Jurkat, Clone E6-1 (cell line): ENCODE measurements around the gene CCDC200. TPM values are rescaled to one million over a fixed set of nuclear protein-coding genes. Genes with fewer than 3 reads are reported as not detected.
"Not testable (repeated sequence)": the region's sequence is repeated elsewhere in the genome, so short reads cannot be mapped to it uniquely, and the experiment has no call there.

ENCODE experiments used
- DNase-seq: peaks from one replicate; pipeline ENCODE4 v3.0.0-alpha.2; 2011; ENCODE audit warnings: low read depth, low spot score
- H3K4me3 ChIP-seq: 2 replicates; pipeline ENCODE4 v1.5.1; 2011; ENCODE audit warnings: mild to moderate bottlenecking, low read length, control low read depth, moderate library complexity
- polyA plus RNA-seq: library from polyadenylated mRNA; unstranded; fragments of >200 nt; gene quantifications from one replicate; pipeline ENCODE4 v1.2.1, GENCODE V29; 2012; ENCODE audit warnings: missing spikeins; ENCODE audit not compliant: insufficient read length, insufficient read depth

CCDC200 gene
- not detected for polyA plus RNA-seq

- H3K4me3 ChIP-seq, DNase-seq: not testable (repeated sequence)
These were observed at the start of gene CCDC200 for GRCh38 chr17:43228020-43228782. Gene CCDC200 (minus strand): TSS chr17:43228623. CDS start chr17:43228554, 69 bp downstream.

GRCh38 chr17:43272914-43273313 is 44.5 kb upstream of the CCDC200 start:
- DNase-seq, H3K4me3 ChIP-seq: not testable (repeated sequence)

GRCh38 chr17:43272483-43272882 is 44.1 kb upstream of the CCDC200 start:
- DNase-seq, H3K4me3 ChIP-seq: not testable (repeated sequence)

GRCh38 chr17:43270552-43271504 is 42.4 kb upstream of the CCDC200 start:
- DNase-seq, H3K4me3 ChIP-seq: not testable (repeated sequence)

GRCh38 chr17:43246456-43246855 is 18.0 kb upstream of the CCDC200 start:
- DNase-seq, H3K4me3 ChIP-seq: not testable (repeated sequence)

- DNase-seq, result not testable (repeated sequence)
These were observed 12.4 kb upstream of the CCDC200 start for GRCh38 chr17:43240596-43241352.

GRCh38 chr17:43239597-43239996 is 11.2 kb upstream of the CCDC200 start:
- H3K4me3 ChIP-seq, DNase-seq: not testable (repeated sequence)

More at GRCh38 chr17:43240596-43241352, 12.4 kb upstream of the CCDC200 start:
- H3K4me3 ChIP-seq, result not testable (repeated sequence)

- not testable (repeated sequence) for DNase-seq, H3K4me3 ChIP-seq
These were observed 5.5 kb upstream of the CCDC200 start, which contains the start of gene RNU2-1 for GRCh38 chr17:43233877-43234276. Gene RNU2-1 (minus strand): TSS chr17:43233977.

GRCh38 chr17:43233263-43233662 is 4.8 kb upstream of the CCDC200 start:
- not testable (repeated sequence) for DNase-seq

GRCh38 chr17:43232021-43232699 is 3.7 kb upstream of the CCDC200 start:
- DNase-seq, H3K4me3 ChIP-seq: not testable (repeated sequence)

More at GRCh38 chr17:43233263-43233662, 4.8 kb upstream of the CCDC200 start:
- H3K4me3 ChIP-seq, result not testable (repeated sequence)

GRCh38 chr17:43231205-43232020 is 3.0 kb upstream of the CCDC200 start:
- H3K4me3 ChIP-seq, DNase-seq: not testable (repeated sequence)

GRCh38 chr17:43226393-43226792 is 2.0 kb downstream of the CCDC200 start:
- DNase-seq, result no peak

GRCh38 chr17:43224146-43224705 is 4.2 kb downstream of the CCDC200 start:
- DNase-seq, result no peak
- H3K4me3 ChIP-seq, result no peak overlapping the region

More at GRCh38 chr17:43226393-43226792, 2.0 kb downstream of the CCDC200 start:
- H3K4me3 ChIP-seq, result no peak overlapping the region

GRCh38 chr17:43220511-43221125 is 7.8 kb downstream of the CCDC200 start:
- no peak overlapping the region for H3K4me3 ChIP-seq
- no peak for DNase-seq

- H3K4me3 ChIP-seq, result no peak overlapping the region
- no peak for DNase-seq
These were observed 8.6 kb downstream of the CCDC200 start for GRCh38 chr17:43219746-43220380.

- no peak for DNase-seq
- no peak overlapping the region for H3K4me3 ChIP-seq
These were observed 9.4 kb downstream of the CCDC200 start for GRCh38 chr17:43219001-43219400.
